ENCODE data around the gene BCAS1. TPM values are rescaled to one million over a fixed set of nuclear protein-coding genes. Genes with fewer than 3 reads are reported as not detected.

The BCAS1 gene
- total RNA-seq, 1 donor from 2014 or later: 0.04 TPM

GRCh38 chr20:54061101-54061881, 9.1 kb downstream of the BCAS1 start:
- no peaks in the 10 kb centered on the region for H3K36me3 ChIP-seq (ENCODE audit: control insufficient read depth, insufficient read depth, low read length)
- TF ChIP-seq CTCF (IDR thresholded peaks at IDR 0.05; ENCODE audit: insufficient read depth, low read length, poor library complexity, severe bottlenecking): no peak
- DNase-seq (ENCODE audit: low read depth): no peak
- no peak overlapping the region for H3K4me3 ChIP-seq (ENCODE audit: low read depth, low read length)
- no peaks in the 10 kb centered on the region for H3K27me3 ChIP-seq (ENCODE audit: control insufficient read depth, insufficient read depth, low read length)

GRCh38 chr20:54059691-54060364, 10.6 kb downstream of the BCAS1 start:
- DNase-seq (ENCODE audit: low read depth): no peak
- Histone ChIP-seq H3K4me3 (ENCODE audit: low read depth, low read length) (no peak overlapping the region), H3K27me3 (ENCODE audit: control insufficient read depth, insufficient read depth, low read length) (no peaks in the 10 kb centered on the region), H3K36me3 (ENCODE audit: control insufficient read depth, insufficient read depth, low read length) (no peaks in the 10 kb centered on the region)
- TF ChIP-seq CTCF (IDR thresholded peaks at IDR 0.05; ENCODE audit: insufficient read depth, low read length, poor library complexity, severe bottlenecking): no peak

GRCh38 chr20:54058420-54059139, 11.8 kb downstream of the BCAS1 start:
- Histone ChIP-seq H3K4me3 (ENCODE audit: low read depth, low read length) (no peak overlapping the region), H3K27me3 (ENCODE audit: control insufficient read depth, insufficient read depth, low read length) (no peaks in the 10 kb centered on the region), H3K36me3 (ENCODE audit: control insufficient read depth, insufficient read depth, low read length) (no peaks in the 10 kb centered on the region)
- no peak for DNase-seq (ENCODE audit: low read depth)
- TF ChIP-seq CTCF (IDR thresholded peaks at IDR 0.05; ENCODE audit: insufficient read depth, low read length, poor library complexity, severe bottlenecking): no peak

GRCh38 chr20:54056762-54057639, 13.4 kb downstream of the BCAS1 start:
- TF ChIP-seq CTCF (IDR thresholded peaks at IDR 0.05; ENCODE audit: insufficient read depth, low read length, poor library complexity, severe bottlenecking): no peak
- H3K36me3 ChIP-seq (ENCODE audit: control insufficient read depth, insufficient read depth, low read length): no peaks in the 10 kb centered on the region
- no peak overlapping the region for H3K4me3 ChIP-seq (ENCODE audit: low read depth, low read length)
- H3K27me3 ChIP-seq (ENCODE audit: control insufficient read depth, insufficient read depth, low read length): no peaks in the 10 kb centered on the region
- DNase-seq (ENCODE audit: low read depth): no peak

- no peak for DNase-seq (ENCODE audit: low read depth)
- TF ChIP-seq CTCF (IDR thresholded peaks at IDR 0.05; ENCODE audit: insufficient read depth, low read length, poor library complexity, severe bottlenecking): no peak
- Histone ChIP-seq H3K36me3 (ENCODE audit: control insufficient read depth, insufficient read depth, low read length) (no peaks in the 10 kb centered on the region), H3K4me3 (ENCODE audit: low read depth, low read length) (no peak overlapping the region), H3K27me3 (ENCODE audit: control insufficient read depth, insufficient read depth, low read length) (no peaks in the 10 kb centered on the region)
These were observed 15.9 kb downstream of the BCAS1 start for GRCh38 chr20:54054516-54054915.

Measured in kidney epithelial cell (primary cell).